Osteocyte (in vitro differentiated cells): ENCODE data around the gene ASIC4. TPM values are rescaled to one million over a fixed set of nuclear protein-coding genes. Genes with fewer than 3 reads are reported as not detected.

Experiments
- DNase-seq: peaks from one replicate; pipeline ENCODE4 v3.0.0; 2021; ENCODE audit warnings: mixed read lengths; ENCODE audit not compliant: unreplicated experiment; ENCODE audit errors: extremely low spot score
- H3K27ac Mint-ChIP-seq: one replicate; pipeline ENCODE4 v1.8.0; 2021; ENCODE audit warnings: mild to moderate bottlenecking, mixed read lengths; ENCODE audit not compliant: unreplicated experiment
- H3K27me3 Mint-ChIP-seq: one replicate; pipeline ENCODE4 v1.8.0; 2021; ENCODE audit warnings: mixed read lengths; ENCODE audit not compliant: unreplicated experiment
- H3K36me3 Mint-ChIP-seq: one replicate; pipeline ENCODE4 v1.8.0; 2021; ENCODE audit warnings: mixed read lengths; ENCODE audit not compliant: unreplicated experiment
- H3K4me1 Mint-ChIP-seq: one replicate; pipeline ENCODE4 v1.8.0; 2021; ENCODE audit warnings: mixed read lengths; ENCODE audit not compliant: unreplicated experiment
- H3K4me3 Mint-ChIP-seq: one replicate; pipeline ENCODE4 v1.8.0; 2021; ENCODE audit warnings: mild to moderate bottlenecking, moderate library complexity, mixed read lengths; ENCODE audit not compliant: unreplicated experiment
- H3K9me3 Mint-ChIP-seq: one replicate; pipeline ENCODE4 v1.8.0; 2021; ENCODE audit warnings: mixed read lengths; ENCODE audit not compliant: unreplicated experiment
- total RNA-seq: library from RNA; stranded (reverse); gene quantifications from 2 replicates; pipeline ENCODE4 v1.2.1, GENCODE V29; 2021
- TF ChIP-seq, protein P1 (sequence below): fragments of 200-600 bp; sonication (generic); IDR thresholded peaks from 2 replicates; pipeline ENCODE4 v1.5.0; 2021; ENCODE audit warnings: antibody characterized with exemption, mild to moderate bottlenecking, moderate library complexity

Gene ASIC4
- total RNA-seq, 1 donor from 2014 or later: 0.11 TPM

DNA sequence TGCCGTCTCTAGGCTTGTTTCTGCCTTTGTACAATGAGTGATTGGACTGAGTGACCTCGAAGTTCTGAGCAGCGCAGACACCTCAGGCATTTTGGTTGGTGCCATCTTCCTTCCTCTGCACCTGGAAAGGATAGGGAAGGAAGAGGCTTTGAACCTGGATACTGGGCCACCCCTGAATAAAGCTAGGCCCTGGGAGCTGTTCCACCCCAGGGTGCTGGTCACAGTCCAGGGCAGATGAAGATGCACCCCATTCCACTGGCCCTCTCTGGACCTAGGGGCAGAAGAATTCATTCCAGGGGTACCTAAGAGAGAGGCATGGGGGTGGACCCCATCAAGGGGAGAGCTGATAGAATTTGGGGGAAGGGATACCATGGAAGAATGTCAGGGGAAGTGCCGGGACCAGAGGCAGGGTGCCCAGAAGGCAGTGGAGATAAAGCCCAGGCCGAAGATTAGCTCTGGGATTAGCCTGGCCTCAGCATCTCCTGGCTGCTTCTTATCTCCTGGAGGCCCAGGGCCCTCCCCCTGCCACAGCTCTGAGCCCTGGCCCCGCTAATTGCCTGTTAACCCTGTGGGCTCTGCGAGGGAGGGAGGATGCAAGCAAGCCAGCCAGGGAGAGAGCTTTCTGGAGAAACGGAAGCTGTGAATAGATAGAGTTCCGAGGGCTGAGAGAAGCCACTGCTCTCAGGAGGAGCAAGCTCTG lies 11.4 kb downstream of the ASIC4 start:
- no peak overlapping the region for H3K4me3 Mint-ChIP-seq
- TF ChIP-seq, protein P1, sequence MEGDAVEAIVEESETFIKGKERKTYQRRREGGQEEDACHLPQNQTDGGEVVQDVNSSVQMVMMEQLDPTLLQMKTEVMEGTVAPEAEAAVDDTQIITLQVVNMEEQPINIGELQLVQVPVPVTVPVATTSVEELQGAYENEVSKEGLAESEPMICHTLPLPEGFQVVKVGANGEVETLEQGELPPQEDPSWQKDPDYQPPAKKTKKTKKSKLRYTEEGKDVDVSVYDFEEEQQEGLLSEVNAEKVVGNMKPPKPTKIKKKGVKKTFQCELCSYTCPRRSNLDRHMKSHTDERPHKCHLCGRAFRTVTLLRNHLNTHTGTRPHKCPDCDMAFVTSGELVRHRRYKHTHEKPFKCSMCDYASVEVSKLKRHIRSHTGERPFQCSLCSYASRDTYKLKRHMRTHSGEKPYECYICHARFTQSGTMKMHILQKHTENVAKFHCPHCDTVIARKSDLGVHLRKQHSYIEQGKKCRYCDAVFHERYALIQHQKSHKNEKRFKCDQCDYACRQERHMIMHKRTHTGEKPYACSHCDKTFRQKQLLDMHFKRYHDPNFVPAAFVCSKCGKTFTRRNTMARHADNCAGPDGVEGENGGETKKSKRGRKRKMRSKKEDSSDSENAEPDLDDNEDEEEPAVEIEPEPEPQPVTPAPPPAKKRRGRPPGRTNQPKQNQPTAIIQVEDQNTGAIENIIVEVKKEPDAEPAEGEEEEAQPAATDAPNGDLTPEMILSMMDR: no peak
- H3K27me3 Mint-ChIP-seq: peaks cover 40% of the 10 kb centered on the region
- DNase-seq: no peak
- H3K9me3 Mint-ChIP-seq: no peaks in the 10 kb centered on the region
- no peak overlapping the region for H3K27ac Mint-ChIP-seq
- peaks cover 20% of the 10 kb centered on the region for H3K4me1 Mint-ChIP-seq
- H3K36me3 Mint-ChIP-seq: no peaks in the 10 kb centered on the region

- Mint-ChIP-seq H3K4me3 (no peak overlapping the region), H3K27me3 (peaks cover 40% of the 10 kb centered on the region), H3K27ac (no peak overlapping the region), H3K36me3 (no peaks in the 10 kb centered on the region), H3K9me3 (no peaks in the 10 kb centered on the region), H3K4me1 (peaks cover 14% of the 10 kb centered on the region)
- DNase-seq: no peak
- TF ChIP-seq, protein P1: no peak
These were observed 12.2 kb downstream of the ASIC4 start for GRCh38 chr2:219526320-219527075.

GRCh38 chr2:219527076-219527394 lies 12.8 kb downstream of the ASIC4 start:
- TF ChIP-seq, protein P1: no peak
- H3K4me1 Mint-ChIP-seq: peaks cover 9% of the 10 kb centered on the region
- no peaks in the 10 kb centered on the region for H3K9me3 Mint-ChIP-seq
- DNase-seq: no peak
- H3K27ac Mint-ChIP-seq: no peak overlapping the region
- no peak overlapping the region for H3K4me3 Mint-ChIP-seq
- H3K36me3 Mint-ChIP-seq: no peaks in the 10 kb centered on the region
- H3K27me3 Mint-ChIP-seq: peaks cover 43% of the 10 kb centered on the region

DNA sequence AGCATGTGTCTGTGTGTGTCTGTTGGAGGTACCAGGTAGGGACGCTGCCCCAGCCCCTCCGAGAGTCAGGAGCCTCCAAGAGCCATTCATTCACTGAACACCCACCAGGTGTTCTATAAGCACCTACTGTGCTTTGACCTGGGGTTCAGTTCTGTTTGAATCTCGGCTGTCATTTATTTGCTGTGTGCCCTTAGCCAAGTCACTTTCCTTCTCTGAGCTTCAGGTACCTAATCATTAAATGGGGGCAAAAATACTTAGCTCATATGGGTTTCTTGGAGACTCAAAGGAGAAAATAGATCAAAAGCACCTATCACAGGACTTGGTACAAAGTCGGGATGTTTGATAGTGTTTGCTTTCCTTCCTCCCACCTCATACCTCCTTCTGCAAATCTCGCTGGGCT lies 13.2 kb downstream of the ASIC4 start:
- TF ChIP-seq, protein P1: no peak
- no peaks in the 10 kb centered on the region for H3K36me3 Mint-ChIP-seq
- H3K9me3 Mint-ChIP-seq: no peaks in the 10 kb centered on the region
- DNase-seq: no peak
- no peak overlapping the region for H3K27ac Mint-ChIP-seq
- peaks cover 8% of the 10 kb centered on the region for H3K4me1 Mint-ChIP-seq
- no peak overlapping the region for H3K4me3 Mint-ChIP-seq
- peaks cover 43% of the 10 kb centered on the region for H3K27me3 Mint-ChIP-seq
